ENCODE data around the gene ZC3H4.
"Not testable (repeated sequence)": the region's sequence is repeated elsewhere in the genome, so short reads cannot be mapped to it uniquely, and the experiment has no call there.

The ZC3H4 gene

GRCh38 chr19:47078351-47078750 lies 35.2 kb downstream of the ZC3H4 start:
- DNase-seq = not testable (repeated sequence)

- no peak for DNase-seq
These were observed 37.6 kb downstream of the ZC3H4 start for GRCh38 chr19:47075941-47076340.

GRCh38 chr19:47075179-47075810 lies 38.3 kb downstream of the ZC3H4 start:
- no peak for DNase-seq

GRCh38 chr19:47074621-47075020 lies 39.0 kb downstream of the ZC3H4 start:
- no peak for DNase-seq

- no peak for DNase-seq
These were observed 40.0 kb downstream of the ZC3H4 start for GRCh38 chr19:47073574-47073973.

GRCh38 chr19:47072323-47072722 lies 41.3 kb downstream of the ZC3H4 start:
- DNase-seq = no peak

GRCh38 chr19:47071731-47072130 lies 41.8 kb downstream of the ZC3H4 start:
- no peak for DNase-seq

GRCh38 chr19:47070756-47071155 lies 42.8 kb downstream of the ZC3H4 start:
- no peak for DNase-seq

GRCh38 chr19:47069795-47070194 lies 43.8 kb downstream of the ZC3H4 start:
- no peak for DNase-seq

- no peak for DNase-seq
These were observed 44.6 kb downstream of the ZC3H4 start for GRCh38 chr19:47068876-47069406.

GRCh38 chr19:47068246-47068645 lies 45.3 kb downstream of the ZC3H4 start:
- no peak for DNase-seq

GRCh38 chr19:47067215-47067847 lies 46.2 kb downstream of the ZC3H4 start:
- no peak for DNase-seq

- DNase-seq = no peak
These were observed 47.0 kb downstream of the ZC3H4 start for GRCh38 chr19:47066376-47067214.

- DNase-seq = no peak
These were observed 48.3 kb downstream of the ZC3H4 start for GRCh38 chr19:47065242-47065641.

- DNase-seq = no peak
These were observed 49.7 kb downstream of the ZC3H4 start for GRCh38 chr19:47063874-47064273.

- DNase-seq = no peak
These were observed 55.0 kb downstream of the ZC3H4 start for GRCh38 chr19:47058621-47059022.

- no peak for DNase-seq
These were observed 56.2 kb downstream of the ZC3H4 start for GRCh38 chr19:47057328-47057727.

- DNase-seq = no peak
These were observed 57.2 kb downstream of the ZC3H4 start for GRCh38 chr19:47056411-47056810.

GRCh38 chr19:47050562-47050961 lies 63.0 kb downstream of the ZC3H4 start:
- not testable (repeated sequence) for DNase-seq

- DNase-seq = no peak
These were observed 64.3 kb downstream of the ZC3H4 start for GRCh38 chr19:47049307-47049700.

- peak; percentile 69 for DNase-seq
These were observed 65.7 kb downstream of the ZC3H4 start for GRCh38 chr19:47047763-47048405.

- no peak for DNase-seq
These were observed 66.3 kb downstream of the ZC3H4 start for GRCh38 chr19:47047272-47047762.

Measured in GOT3 (cell line).